Mesothelial cell of epicardium (in vitro differentiated cells): ENCODE data around the gene OAF. TPM values are rescaled to one million over a fixed set of nuclear protein-coding genes. Genes with fewer than 3 reads are reported as not detected.
"Not testable (repeated sequence)": the region's sequence is repeated elsewhere in the genome, so short reads cannot be mapped to it uniquely, and the experiment has no call there.

Experiments
- DNase-seq, 2 experiments: peaks; one replicate each; pipeline ENCODE4 v3.0.0; 2021; ENCODE audit warnings: low spot score in 2 of 2; ENCODE audit not compliant: unreplicated experiment in 2 of 2
- H3K27ac Mint-ChIP-seq: 2 replicates; pipeline ENCODE4 v1.8.0; 2021; ENCODE audit warnings: mixed read lengths
- H3K27me3 Mint-ChIP-seq: 2 replicates; pipeline ENCODE4 v1.8.0; 2021; ENCODE audit warnings: low read depth, mixed read lengths
- H3K36me3 Mint-ChIP-seq: 2 replicates; pipeline ENCODE4 v1.8.0; 2021; ENCODE audit warnings: mixed read lengths
- H3K4me1 Mint-ChIP-seq: 2 replicates; pipeline ENCODE4 v1.8.0; 2021; ENCODE audit warnings: mixed read lengths
- H3K4me3 Mint-ChIP-seq: 2 replicates; pipeline ENCODE4 v1.8.0; 2021; ENCODE audit warnings: mild to moderate bottlenecking, moderate library complexity, mixed read lengths
- H3K9me3 Mint-ChIP-seq: 2 replicates; pipeline ENCODE4 v1.8.0; 2021; ENCODE audit warnings: mixed read lengths
- total RNA-seq: library from RNA; stranded (reverse); gene quantifications from 3 replicates; pipeline ENCODE4 v1.2.1, GENCODE V29; 2021
- TF ChIP-seq, protein P1 (sequence below): fragments of 200-600 bp; sonication (generic); IDR thresholded peaks from one replicate; pipeline ENCODE4 v1.5.0; 2021; ENCODE audit warnings: antibody characterized with exemption; ENCODE audit not compliant: unreplicated experiment

Gene OAF
- total RNA-seq, 1 donor from 2014 or later = 32.2 TPM

DNA sequence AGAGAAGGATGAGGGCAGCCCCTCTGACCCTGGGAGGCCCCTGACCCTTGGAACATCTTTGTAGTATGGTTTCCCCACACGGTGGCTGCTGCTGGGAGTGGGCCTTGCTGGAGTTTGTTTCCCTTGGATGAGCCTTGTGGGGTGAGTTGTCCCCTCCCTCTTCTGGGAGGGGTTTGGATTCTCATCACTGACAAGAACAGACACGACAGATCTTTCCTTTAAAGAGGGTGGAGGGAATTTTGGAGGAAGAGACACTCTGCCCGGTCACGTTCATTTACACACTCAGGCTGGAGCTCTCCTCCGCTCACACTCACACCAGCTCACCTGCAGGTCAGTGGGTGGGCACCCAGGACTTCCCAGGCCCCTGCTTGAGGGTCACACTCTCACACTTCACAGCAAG lies 60.8 kb downstream of the OAF start:
- H3K4me1 Mint-ChIP-seq = peaks cover 4% of the 10 kb centered on the region
- no peak for DNase-seq
- H3K27me3 Mint-ChIP-seq = peaks cover 24% of the 10 kb centered on the region
- H3K9me3 Mint-ChIP-seq = no peaks in the 10 kb centered on the region
- H3K36me3 Mint-ChIP-seq = no peaks in the 10 kb centered on the region
- no peak overlapping the region for H3K27ac Mint-ChIP-seq
- H3K4me3 Mint-ChIP-seq = no peak overlapping the region
- TF ChIP-seq, protein P1, sequence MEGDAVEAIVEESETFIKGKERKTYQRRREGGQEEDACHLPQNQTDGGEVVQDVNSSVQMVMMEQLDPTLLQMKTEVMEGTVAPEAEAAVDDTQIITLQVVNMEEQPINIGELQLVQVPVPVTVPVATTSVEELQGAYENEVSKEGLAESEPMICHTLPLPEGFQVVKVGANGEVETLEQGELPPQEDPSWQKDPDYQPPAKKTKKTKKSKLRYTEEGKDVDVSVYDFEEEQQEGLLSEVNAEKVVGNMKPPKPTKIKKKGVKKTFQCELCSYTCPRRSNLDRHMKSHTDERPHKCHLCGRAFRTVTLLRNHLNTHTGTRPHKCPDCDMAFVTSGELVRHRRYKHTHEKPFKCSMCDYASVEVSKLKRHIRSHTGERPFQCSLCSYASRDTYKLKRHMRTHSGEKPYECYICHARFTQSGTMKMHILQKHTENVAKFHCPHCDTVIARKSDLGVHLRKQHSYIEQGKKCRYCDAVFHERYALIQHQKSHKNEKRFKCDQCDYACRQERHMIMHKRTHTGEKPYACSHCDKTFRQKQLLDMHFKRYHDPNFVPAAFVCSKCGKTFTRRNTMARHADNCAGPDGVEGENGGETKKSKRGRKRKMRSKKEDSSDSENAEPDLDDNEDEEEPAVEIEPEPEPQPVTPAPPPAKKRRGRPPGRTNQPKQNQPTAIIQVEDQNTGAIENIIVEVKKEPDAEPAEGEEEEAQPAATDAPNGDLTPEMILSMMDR = no peak

DNA sequence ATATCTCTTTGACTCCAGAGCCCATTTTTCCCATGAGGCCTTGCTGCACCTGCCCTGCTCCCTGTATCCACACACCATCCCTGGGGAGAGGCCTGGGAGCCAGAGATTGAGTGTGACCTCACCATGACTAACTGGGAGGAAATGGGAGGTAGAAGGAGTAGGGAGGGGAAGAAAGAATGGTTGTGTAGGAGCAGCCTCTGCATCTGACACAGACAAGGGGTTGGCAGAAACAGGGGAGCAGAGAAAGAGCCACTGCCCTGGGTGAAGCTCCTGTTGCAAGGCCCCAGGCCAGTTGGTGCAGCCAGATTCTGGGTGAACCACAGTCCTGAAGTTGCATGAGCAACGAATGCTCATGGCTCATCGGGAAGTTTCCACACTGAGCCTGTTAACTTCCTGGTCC lies 61.5 kb downstream of the OAF start:
- H3K27ac Mint-ChIP-seq = no peak overlapping the region
- H3K9me3 Mint-ChIP-seq = no peaks in the 10 kb centered on the region
- TF ChIP-seq, protein P1 = no peak
- no peak for DNase-seq
- peaks cover 4% of the 10 kb centered on the region for H3K4me1 Mint-ChIP-seq
- no peaks in the 10 kb centered on the region for H3K36me3 Mint-ChIP-seq
- H3K27me3 Mint-ChIP-seq = peaks cover 19% of the 10 kb centered on the region
- no peak overlapping the region for H3K4me3 Mint-ChIP-seq

DNA sequence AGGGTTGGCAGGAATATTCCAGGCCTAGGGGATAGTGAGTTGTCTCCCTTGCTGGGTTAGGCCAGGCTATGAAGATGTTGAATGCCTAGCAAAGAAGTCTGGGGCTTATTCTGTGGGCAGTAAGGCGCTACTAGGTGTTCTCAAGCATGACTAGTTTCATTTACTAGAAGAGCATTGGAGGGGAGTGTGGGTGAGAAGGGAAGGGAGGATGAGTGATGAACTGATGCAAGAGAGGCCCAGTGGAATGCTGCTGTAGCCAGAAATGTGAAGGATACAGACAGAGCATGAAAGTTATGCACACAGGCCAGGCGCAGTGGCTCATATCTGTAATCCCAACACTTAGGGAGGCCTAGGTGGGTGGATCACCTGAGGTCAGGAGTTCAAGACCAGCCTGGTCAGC lies 62.6 kb downstream of the OAF start:
- H3K27ac Mint-ChIP-seq = no peak overlapping the region
- DNase-seq = no peak
- TF ChIP-seq, protein P1 = no peak
- H3K4me1 Mint-ChIP-seq = peaks cover 4% of the 10 kb centered on the region
- no peaks in the 10 kb centered on the region for H3K9me3 Mint-ChIP-seq
- H3K4me3 Mint-ChIP-seq = no peak overlapping the region
- no peaks in the 10 kb centered on the region for H3K36me3 Mint-ChIP-seq
- H3K27me3 Mint-ChIP-seq = peaks cover 16% of the 10 kb centered on the region

DNA sequence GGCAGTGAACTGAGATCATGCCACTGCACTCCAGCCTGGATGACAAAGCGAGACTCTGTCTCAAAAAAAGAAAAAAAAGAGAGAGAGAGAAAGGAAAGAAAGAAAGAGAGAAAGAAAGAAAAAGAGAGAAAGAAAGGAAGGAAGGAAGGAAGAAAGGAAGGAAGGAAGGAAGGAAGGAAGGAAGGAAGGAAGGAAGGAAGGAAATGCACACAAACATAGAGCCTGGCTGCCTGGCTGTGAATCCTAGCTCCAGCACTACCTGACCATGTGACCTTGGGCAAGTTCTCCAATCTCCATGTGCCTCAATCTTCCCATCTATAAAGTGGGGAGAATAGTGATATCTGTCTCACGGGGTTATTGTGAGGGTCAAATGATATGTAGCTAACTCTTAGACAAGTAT lies 63.1 kb downstream of the OAF start:
- H3K27ac Mint-ChIP-seq, H3K4me1 Mint-ChIP-seq, H3K4me3 Mint-ChIP-seq, DNase-seq, H3K36me3 Mint-ChIP-seq, H3K9me3 Mint-ChIP-seq: not testable (repeated sequence)
- H3K27me3 Mint-ChIP-seq = peaks cover 14% of the 10 kb centered on the region

DNA sequence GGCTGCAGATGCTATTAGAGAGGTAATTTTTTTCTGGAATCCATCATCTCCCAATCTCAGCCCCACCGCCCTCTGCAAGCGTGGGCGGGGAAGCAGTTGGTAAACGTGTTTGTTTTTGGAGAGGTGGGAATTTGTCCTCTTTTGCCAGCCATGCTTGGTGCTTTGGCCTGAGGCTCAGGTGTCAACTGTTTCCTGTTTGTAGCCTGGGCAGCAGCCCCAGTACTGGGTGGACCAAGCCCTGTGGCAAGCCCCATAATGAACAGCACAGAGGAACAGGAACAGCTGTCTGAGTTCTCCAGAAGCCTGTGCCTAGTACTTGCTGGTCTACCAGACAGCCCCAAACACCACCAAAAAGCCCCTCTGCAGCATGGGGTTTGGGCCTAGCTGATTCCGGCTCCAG lies 68.7 kb downstream of the OAF start:
- Mint-ChIP-seq H3K36me3 (no peaks in the 10 kb centered on the region), H3K27me3 (peaks cover 4% of the 10 kb centered on the region), H3K27ac (no peak overlapping the region), H3K4me3 (no peak overlapping the region), H3K4me1 (peaks cover 13% of the 10 kb centered on the region), H3K9me3 (no peaks in the 10 kb centered on the region)
- DNase-seq = no peak
- TF ChIP-seq, protein P1 = no peak

Other genes starting within 250 kb of the OAF start
- 7.0 to 9.7 TPM (median 7.9 TPM) in 3 replicates for gene TRIM29, start 72.9 kb upstream of the OAF start, total RNA-seq
- gene POU2F3, start 29.1 kb downstream of the OAF start, total RNA-seq = 0.55 to 0.98 TPM (median 0.86 TPM) in 3 replicates
- 15.3 to 15.7 TPM (median 15.6 TPM) in 3 replicates for gene TLCD5, start 114.3 kb downstream of the OAF start, total RNA-seq
- gene ARHGEF12, start 125.4 kb downstream of the OAF start, total RNA-seq = 83.0 to 86.0 TPM (median 85.2 TPM) in 3 replicates